OCI-LY3 (cell line): ENCODE data around the gene CLDN11.
A peak's percentile ranks its signal among the peaks of the same experiment; 100 is the strongest.

Source experiments
- H2AFZ ChIP-seq: fragments of 200-600, 300-600 bp; shearing (Covaris generic); 2 replicates; pipeline ENCODE4 v1.6.0; 2014; ENCODE audit warnings: antibody characterized with exemption, low read depth, low read length
- H3K27ac ChIP-seq: fragments of 200-600, 300-600 bp; sonication (generic); 2 replicates; pipeline ENCODE4 v1.5.1; 2014; ENCODE audit warnings: mild to moderate bottlenecking, low read length, moderate library complexity, mixed read lengths
- H3K27me3 ChIP-seq: fragments of 200-600, 300-600 bp; sonication (generic); 2 replicates; pipeline ENCODE4 v1.6.1; 2014; ENCODE audit warnings: low read depth, low read length, mixed read lengths
- H3K36me3 ChIP-seq: fragments of 200-600, 300-600 bp; sonication (generic); replicated peaks from 2 replicates; pipeline ENCODE3; 2014; ENCODE audit warnings: low read depth, low read length, mixed read lengths
- H3K4me1 ChIP-seq: fragments of 300-600, 200-600 bp; sonication (generic); 2 replicates; pipeline ENCODE4 v1.6.1; 2014; ENCODE audit warnings: low read length, mixed read lengths
- H3K4me2 ChIP-seq: fragments of 200-600, 300-600 bp; sonication (generic); 2 replicates; pipeline ENCODE4 v1.6.1; 2014; ENCODE audit warnings: low read length, mixed read lengths
- H3K4me3 ChIP-seq: fragments of 300-600, 200-600 bp; sonication (generic); 2 replicates; pipeline ENCODE4 v1.5.1; 2014; ENCODE audit warnings: antibody characterized with exemption, mild to moderate bottlenecking, low read length, moderate library complexity
- H3K79me2 ChIP-seq: fragments of 300-600, 200-600 bp; shearing (Covaris generic); 2 replicates; pipeline ENCODE4 v1.6.1; 2014; ENCODE audit warnings: mild to moderate bottlenecking, low read length, mixed read lengths
- H3K9ac ChIP-seq: fragments of 300-600, 200-600 bp; shearing (Covaris generic); 2 replicates; pipeline ENCODE4 v1.6.0; 2014; ENCODE audit warnings: mild to moderate bottlenecking, low read length, moderate library complexity
- H3K9me3 ChIP-seq: fragments of 200-600, 300-600 bp; shearing (Covaris generic); 2 replicates; pipeline ENCODE4 v1.6.1; 2014; ENCODE audit warnings: low read length, mixed read lengths; ENCODE audit not compliant: insufficient read depth
- H4K20me1 ChIP-seq: fragments of 200-600, 300-600 bp; sonication (generic); 2 replicates; pipeline ENCODE4 v1.6.1; 2016; ENCODE audit warnings: low read length, mixed read lengths; ENCODE audit not compliant: insufficient read depth
- EZH2phosphoT487 ChIP-seq: fragments of 200-600 bp; shearing (Covaris generic); IDR thresholded peaks from 2 replicates; pipeline ENCODE4 v1.6.1; 2018; ENCODE audit warnings: antibody characterized with exemption, mixed run types, low read depth
- TF ChIP-seq, protein P1 (sequence below): fragments of 200-600, 300-600 bp; sonication (generic); IDR thresholded peaks from 2 replicates; pipeline ENCODE4 v1.5.1; 2014; ENCODE audit warnings: antibody characterized with exemption, low read length, low read depth

Gene CLDN11

GRCh38 chr3:170477395-170477794, 58.7 kb downstream of the CLDN11 start:
- Histone ChIP-seq H3K9ac (no peak overlapping the region), H3K79me2 (no peaks in the 10 kb centered on the region), H4K20me1 (no peaks in the 10 kb centered on the region), H3K4me2 (no peak overlapping the region), H3K4me1 (no peaks in the 10 kb centered on the region), H2AFZ (no peak overlapping the region), H3K9me3 (no peaks in the 10 kb centered on the region), H3K4me3 (no peak overlapping the region), H3K27ac (no peak overlapping the region), H3K36me3 (no peaks in the 10 kb centered on the region), H3K27me3 (peaks cover 61% of the 10 kb centered on the region)
- TF ChIP-seq, protein P1, sequence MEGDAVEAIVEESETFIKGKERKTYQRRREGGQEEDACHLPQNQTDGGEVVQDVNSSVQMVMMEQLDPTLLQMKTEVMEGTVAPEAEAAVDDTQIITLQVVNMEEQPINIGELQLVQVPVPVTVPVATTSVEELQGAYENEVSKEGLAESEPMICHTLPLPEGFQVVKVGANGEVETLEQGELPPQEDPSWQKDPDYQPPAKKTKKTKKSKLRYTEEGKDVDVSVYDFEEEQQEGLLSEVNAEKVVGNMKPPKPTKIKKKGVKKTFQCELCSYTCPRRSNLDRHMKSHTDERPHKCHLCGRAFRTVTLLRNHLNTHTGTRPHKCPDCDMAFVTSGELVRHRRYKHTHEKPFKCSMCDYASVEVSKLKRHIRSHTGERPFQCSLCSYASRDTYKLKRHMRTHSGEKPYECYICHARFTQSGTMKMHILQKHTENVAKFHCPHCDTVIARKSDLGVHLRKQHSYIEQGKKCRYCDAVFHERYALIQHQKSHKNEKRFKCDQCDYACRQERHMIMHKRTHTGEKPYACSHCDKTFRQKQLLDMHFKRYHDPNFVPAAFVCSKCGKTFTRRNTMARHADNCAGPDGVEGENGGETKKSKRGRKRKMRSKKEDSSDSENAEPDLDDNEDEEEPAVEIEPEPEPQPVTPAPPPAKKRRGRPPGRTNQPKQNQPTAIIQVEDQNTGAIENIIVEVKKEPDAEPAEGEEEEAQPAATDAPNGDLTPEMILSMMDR = no peak
- no peak for TF ChIP-seq EZH2phosphoT487

- Histone ChIP-seq H3K36me3 (no peaks in the 10 kb centered on the region), H2AFZ (no peak overlapping the region), H3K27me3 (peaks cover 42% of the 10 kb centered on the region), H3K79me2 (no peaks in the 10 kb centered on the region), H3K9ac (no peak overlapping the region), H3K27ac (no peak overlapping the region), H3K4me3 (no peak overlapping the region), H3K4me2 (no peak overlapping the region), H4K20me1 (no peaks in the 10 kb centered on the region), H3K4me1 (no peaks in the 10 kb centered on the region), H3K9me3 (no peaks in the 10 kb centered on the region)
- TF ChIP-seq EZH2phosphoT487 = no peak
- TF ChIP-seq, protein P1 = no peak
Measured at GRCh38 chr3:170480111-170480510, 61.4 kb downstream of the CLDN11 start.

GRCh38 chr3:170482199-170482598, 63.5 kb downstream of the CLDN11 start:
- H3K9ac ChIP-seq = no peak overlapping the region
- no peaks in the 10 kb centered on the region for H3K9me3 ChIP-seq
- H3K27me3 ChIP-seq = peaks cover 41% of the 10 kb centered on the region
- no peak overlapping the region for H2AFZ ChIP-seq
- no peaks in the 10 kb centered on the region for H4K20me1 ChIP-seq
- TF ChIP-seq, protein P1 = no peak
- H3K4me2 ChIP-seq = no peak overlapping the region
- H3K36me3 ChIP-seq = no peaks in the 10 kb centered on the region
- H3K4me1 ChIP-seq = no peaks in the 10 kb centered on the region
- no peak overlapping the region for H3K4me3 ChIP-seq
- no peaks in the 10 kb centered on the region for H3K79me2 ChIP-seq
- no peak overlapping the region for H3K27ac ChIP-seq

DNA sequence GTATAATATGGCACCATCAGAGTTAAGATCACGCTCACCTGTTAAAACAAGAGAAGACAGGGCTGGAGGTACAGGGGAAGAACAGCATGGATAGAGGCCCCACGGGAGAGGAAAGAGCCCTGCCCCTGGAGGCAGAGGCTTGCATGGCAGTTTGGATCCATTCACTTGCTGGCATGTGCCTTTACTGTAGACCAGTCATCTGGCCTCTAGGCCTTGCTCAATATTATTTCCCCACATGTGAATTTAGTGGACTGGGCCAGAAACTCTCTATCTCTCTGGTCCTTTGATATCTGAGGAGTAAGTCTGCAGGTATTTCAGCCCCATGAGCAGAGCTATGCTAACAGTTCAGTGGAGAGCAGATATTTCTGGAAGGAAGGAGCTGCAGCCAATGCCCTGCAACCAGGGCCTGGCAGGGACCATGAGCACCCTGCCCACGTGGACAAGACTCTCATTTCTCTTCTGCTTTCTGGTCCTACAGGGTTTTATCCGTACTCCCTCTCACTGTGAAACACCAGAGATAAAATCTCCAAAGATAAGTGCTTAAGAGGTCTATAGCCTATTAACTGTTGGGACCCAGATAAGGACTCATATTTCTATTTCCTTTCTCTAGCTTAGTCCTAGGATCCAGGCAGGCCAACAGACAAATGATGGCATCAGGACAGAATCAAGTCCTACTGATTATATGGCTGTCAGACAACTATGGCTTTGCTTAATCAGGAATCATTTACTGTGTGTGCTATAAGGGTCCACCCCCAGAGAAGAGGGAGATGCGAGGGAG, 65.0 kb downstream of the CLDN11 start:
- Histone ChIP-seq H4K20me1 (no peaks in the 10 kb centered on the region), H3K27me3 (peaks cover 46% of the 10 kb centered on the region), H3K9me3 (no peaks in the 10 kb centered on the region), H3K79me2 (no peaks in the 10 kb centered on the region), H3K9ac (no peak overlapping the region), H3K36me3 (no peaks in the 10 kb centered on the region), H3K27ac (no peak overlapping the region), H3K4me2 (no peak overlapping the region), H3K4me3 (no peak overlapping the region), H2AFZ (no peak overlapping the region), H3K4me1 (no peaks in the 10 kb centered on the region)
- TF ChIP-seq, protein P1 = peak; percentile 16; the same call in 1 of the 2 replicates
- no peak for TF ChIP-seq EZH2phosphoT487
